ENCODE measurements around the gene GRID2.

DNA sequence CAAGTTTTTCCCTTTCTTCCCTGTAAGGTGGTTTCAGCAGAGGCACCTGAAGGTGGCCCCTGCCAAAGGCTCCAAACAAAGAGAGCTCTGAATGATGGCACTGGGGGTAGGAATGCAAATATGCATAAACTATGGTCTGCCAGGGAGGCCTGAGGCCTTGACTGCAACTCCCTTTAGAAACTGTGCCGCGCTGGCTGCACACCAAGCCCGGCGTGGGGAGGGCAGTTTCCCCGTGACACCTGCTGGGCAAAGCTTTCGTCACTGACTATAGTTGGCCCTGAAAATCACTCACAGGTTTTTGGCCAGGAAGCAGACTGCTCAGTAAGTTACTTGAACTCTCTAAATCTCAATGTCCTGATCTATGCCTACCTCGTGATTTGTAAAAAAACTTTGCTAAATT lies 1427.0 kb downstream of the GRID2 start:
- TF ChIP-seq CTCF (IDR thresholded peaks at IDR 0.05) (no peak), ELF1 (IDR thresholded peaks at IDR 0.05) (no peak), FOXM1 (IDR thresholded peaks at IDR 0.05; ENCODE audit: low read depth) (no peak), POLR2AphosphoS5 (IDR thresholded peaks at IDR 0.05; ENCODE audit: low read depth, low read length) (no peak), ZBTB33 (IDR thresholded peaks at IDR 0.05; ENCODE audit: borderline replicate concordance, low read depth) (no peak)

Measured in SK-N-SH (cell line).